Measurements from ENCODE around the gene CLIC6.

DNA sequence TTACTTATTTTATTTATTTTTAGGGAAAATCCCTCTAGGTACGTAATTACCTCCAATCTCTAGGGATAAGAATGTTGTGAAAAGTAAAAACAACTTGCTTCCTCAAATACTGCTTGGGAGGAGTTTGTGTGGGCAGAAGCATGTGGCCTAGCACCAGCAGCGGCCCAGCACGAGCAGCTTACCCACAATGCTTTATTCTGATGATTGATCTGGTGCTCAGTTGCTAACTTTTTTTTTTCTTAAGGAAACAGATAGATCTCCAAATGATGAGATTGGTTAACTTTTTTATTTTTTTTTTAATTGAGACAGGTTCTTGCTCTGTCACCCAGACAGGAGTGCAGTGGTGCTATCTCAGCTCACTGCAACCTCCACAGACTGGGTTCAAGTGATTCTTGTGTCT, 4.2 kb downstream of the CLIC6 start:
- TF ChIP-seq ERF (CRISPR knock-in tag; IDR thresholded peaks at IDR 0.05) (no peak), PREB (CRISPR knock-in tag; IDR thresholded peaks at IDR 0.05) (no peak), POLR2A (conservative IDR thresholded peaks at IDR 0.05) (no peak), PTBP1 (IDR thresholded peaks at IDR 0.05; ENCODE audit: low read depth, low read length) (no peak), KLF13 (tag; IDR thresholded peaks at IDR 0.05; ENCODE audit: borderline replicate concordance, low read depth) (no peak), BRCA1 (IDR thresholded peaks at IDR 0.05) (no peak), BRCA1 (CRISPR knock-in tag; IDR thresholded peaks at IDR 0.05) (no peak), CC2D1A (IDR thresholded peaks at IDR 0.05) (no peak), ETV5 (CRISPR knock-in tag; IDR thresholded peaks at IDR 0.05; ENCODE audit: low read depth) (no peak), SMAD3 (CRISPR knock-in tag; conservative IDR thresholded peaks at IDR 0.05) (no peak), NFIC (IDR thresholded peaks at IDR 0.05) (no peak), ZNF395 (CRISPR knock-in tag; IDR thresholded peaks at IDR 0.05) (no peak)
- TF ChIP-seq, protein P1, sequence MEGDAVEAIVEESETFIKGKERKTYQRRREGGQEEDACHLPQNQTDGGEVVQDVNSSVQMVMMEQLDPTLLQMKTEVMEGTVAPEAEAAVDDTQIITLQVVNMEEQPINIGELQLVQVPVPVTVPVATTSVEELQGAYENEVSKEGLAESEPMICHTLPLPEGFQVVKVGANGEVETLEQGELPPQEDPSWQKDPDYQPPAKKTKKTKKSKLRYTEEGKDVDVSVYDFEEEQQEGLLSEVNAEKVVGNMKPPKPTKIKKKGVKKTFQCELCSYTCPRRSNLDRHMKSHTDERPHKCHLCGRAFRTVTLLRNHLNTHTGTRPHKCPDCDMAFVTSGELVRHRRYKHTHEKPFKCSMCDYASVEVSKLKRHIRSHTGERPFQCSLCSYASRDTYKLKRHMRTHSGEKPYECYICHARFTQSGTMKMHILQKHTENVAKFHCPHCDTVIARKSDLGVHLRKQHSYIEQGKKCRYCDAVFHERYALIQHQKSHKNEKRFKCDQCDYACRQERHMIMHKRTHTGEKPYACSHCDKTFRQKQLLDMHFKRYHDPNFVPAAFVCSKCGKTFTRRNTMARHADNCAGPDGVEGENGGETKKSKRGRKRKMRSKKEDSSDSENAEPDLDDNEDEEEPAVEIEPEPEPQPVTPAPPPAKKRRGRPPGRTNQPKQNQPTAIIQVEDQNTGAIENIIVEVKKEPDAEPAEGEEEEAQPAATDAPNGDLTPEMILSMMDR (IDR thresholded peaks at IDR 0.05 in 2 of 3, conservative IDR thresholded peaks at IDR 0.05 in 1 of 3; ENCODE audit: insufficient read depth in 2 of 3, low read depth in 1 of 3, low read length in 3 of 3): no peak
